Esophagus muscularis mucosa (tissue), 4 donors: ENCODE results near the gene HPN. TPM values are rescaled to one million over a fixed set of nuclear protein-coding genes. Genes with fewer than 3 reads are reported as not detected.

ENCODE experiments used
- DNase-seq: peaks from one replicate; pipeline ENCODE4 v3.0.0-alpha.2; 2017; ENCODE audit errors: extremely low spot score
- H3K27ac ChIP-seq, 4 donors: fragments of 200-600 bp; sonication (generic); replicated peaks in 1 of 4; 1 replicate in 3 of 4; 2 replicates in 1 of 4; pipeline ENCODE4 v1.5.1; 2016 to 2019; ENCODE audit warnings: mild to moderate bottlenecking in 1 of 4
- H3K27me3 ChIP-seq, 4 donors: fragments of 200-600 bp; sonication (generic); one replicate each; pipeline versions ENCODE4 v1.5.1 to v1.6.0; 2016 to 2019
- H3K36me3 ChIP-seq, 4 donors: fragments of 200-600 bp; sonication (generic); one replicate each; pipeline ENCODE4 v1.5.1; 2016 to 2019
- H3K4me1 ChIP-seq, 4 donors: fragments of 200-600 bp; sonication (generic); one replicate each; pipeline ENCODE4 v1.5.1; 2016 to 2019
- H3K4me3 ChIP-seq, 4 donors: fragments of 200-600 bp; sonication (generic); 1 replicate in 2 of 4; 2 replicates in 2 of 4; pipeline ENCODE4 v1.5.1; 2016 to 2019; ENCODE audit warnings: mild to moderate bottlenecking in 4 of 4, moderate library complexity in 1 of 4
- H3K9me3 ChIP-seq, 4 donors: fragments of 200-600 bp; sonication (generic); 1 replicate in 3 of 4; 2 replicates in 1 of 4; pipeline ENCODE4 v1.5.1; 2016 to 2019
- CTCF ChIP-seq, 3 experiments: fragments of 200-600 bp in 2 of 3; fragments of 450-650 bp in 1 of 3; sonication (generic) in 2 of 3; IDR thresholded peaks; one replicate each; pipeline ENCODE4 v1.5.1; 2017 to 2019; ENCODE audit warnings: antibody characterized with exemption in 3 of 3, mild to moderate bottlenecking in 2 of 3, moderate library complexity in 1 of 3
- EP300 ChIP-seq: sonication (generic); formaldehyde crosslinking; IDR thresholded peaks from one replicate; pipeline ENCODE4 v1.6.1; 2017; ENCODE audit warnings: antibody characterized with exemption
- POLR2A ChIP-seq: fragments of 450-650 bp; IDR thresholded peaks from one replicate; pipeline ENCODE4 v1.6.1; 2017; ENCODE audit warnings: antibody characterized with exemption, moderate library complexity, mild to moderate bottlenecking, low read depth
- POLR2AphosphoS5 ChIP-seq, 2 donors: sonication (generic); formaldehyde crosslinking; IDR thresholded peaks; one replicate each; pipeline ENCODE4 v1.6.1; 2017; ENCODE audit warnings: antibody characterized with exemption in 2 of 2
- WGBS: methylation state at CpG from one replicate; pipeline ENCODE4 v1.1.5; 2018; 5-methylcytosine and 5-hydroxymethylcytosine counted together
- intact Hi-C: fragments of 100-400 bp; cut with DNase I; formaldehyde crosslinking; loops from one replicate; pipeline ENCODE4 v1.15.1; 2023
- total RNA-seq, 4 donors: library from RNA; depleted of rRNA; stranded (reverse); fragments of >200 nt; gene quantifications; one replicate each; pipeline versions ENCODE4 v1.1.0 to v1.2.1, GENCODE V29; 2016

HPN gene
- total RNA-seq, 4 donors from 2014 or later = 0.33 to 0.86 (median 0.58) TPM; not detected in 1

- WGBS = 91% methylated on average over 8 of the region's 9 CpGs
- TF ChIP-seq EP300 (no peak), POLR2A (no peak), CTCF (IDR thresholded peaks at IDR 0.05) (no peak), POLR2AphosphoS5 (IDR thresholded peaks at IDR 0.05) (no peak)
- DNase-seq = no peak
Observed at GRCh38 chr19:35053667-35054293, 12.3 kb downstream of the HPN start.

GRCh38 chr19:35054626-35055025, 13.1 kb downstream of the HPN start:
- intact Hi-C loops = no loop called here
- 93% methylated on average over 9 of the region's 9 CpGs for WGBS
- H3K27me3 ChIP-seq = peaks cover 0 to 26% (median 0%) of the 10 kb centered on the region in 4 donors
- TF ChIP-seq POLR2A (no peak), CTCF (IDR thresholded peaks at IDR 0.05) (no peak), POLR2AphosphoS5 (IDR thresholded peaks at IDR 0.05) (no peak), EP300 (no peak)
- no peak overlapping the region for H3K4me3 ChIP-seq
- DNase-seq = no peak
- H3K9me3 ChIP-seq = no peaks in the 10 kb centered on the region
- H3K36me3 ChIP-seq = no peaks in the 10 kb centered on the region
- peaks cover 0 to 3% (median 0%) of the 10 kb centered on the region in 4 donors for H3K4me1 ChIP-seq
- no peak overlapping the region for H3K27ac ChIP-seq

More at GRCh38 chr19:35053667-35054293, 12.3 kb downstream of the HPN start:
- Histone ChIP-seq H3K27me3 (peaks cover 0 to 22% (median 0%) of the 10 kb centered on the region in 4 donors), H3K4me1 (peaks cover 0 to 5% (median 0%) of the 10 kb centered on the region in 4 donors), H3K9me3 (no peaks in the 10 kb centered on the region), H3K36me3 (no peaks in the 10 kb centered on the region), H3K27ac (no peak overlapping the region), H3K4me3 (no peak overlapping the region)
- intact Hi-C loops = no loop called here

GRCh38 chr19:35055715-35056179, 14.2 kb downstream of the HPN start:
- TF ChIP-seq CTCF (IDR thresholded peaks at IDR 0.05) (no peak), POLR2A (no peak), EP300 (no peak), POLR2AphosphoS5 (IDR thresholded peaks at IDR 0.05) (no peak)
- no peaks in the 10 kb centered on the region for H3K9me3 ChIP-seq
- no peak overlapping the region for H3K27ac ChIP-seq
- DNase-seq = no peak
- WGBS = 21% methylated on average over 3 of the region's 3 CpGs
- H3K4me3 ChIP-seq = no peak overlapping the region
- H3K36me3 ChIP-seq = no peaks in the 10 kb centered on the region
- intact Hi-C loops = no loop called here
- peaks cover 0 to 35% (median 0%) of the 10 kb centered on the region in 4 donors for H3K27me3 ChIP-seq
- peaks cover 0 to 3% (median 0%) of the 10 kb centered on the region in 4 donors for H3K4me1 ChIP-seq

GRCh38 chr19:35056513-35057063, 15.1 kb downstream of the HPN start:
- WGBS = 73% methylated on average over 6 of the region's 6 CpGs
- no peak for TF ChIP-seq EP300
- no peak for TF ChIP-seq POLR2A
- TF ChIP-seq CTCF (IDR thresholded peaks at IDR 0.05) = no peak
- no peak for TF ChIP-seq POLR2AphosphoS5 (IDR thresholded peaks at IDR 0.05)
- intact Hi-C loops = no loop called here

More at GRCh38 chr19:35056513-35057063, 15.1 kb downstream of the HPN start:
- Histone ChIP-seq H3K4me3 (no peak overlapping the region), H3K27me3 (peaks cover 0 to 35% (median 0%) of the 10 kb centered on the region in 4 donors), H3K9me3 (no peaks in the 10 kb centered on the region), H3K4me1 (peaks cover 0 to 3% (median 0%) of the 10 kb centered on the region in 4 donors), H3K27ac (no peak overlapping the region), H3K36me3 (no peaks in the 10 kb centered on the region)
- no peak for DNase-seq
